HepG2 (cell line): ENCODE data around the gene ZNF3. TPM values are rescaled to one million over a fixed set of nuclear protein-coding genes. Genes with fewer than 3 reads are reported as not detected.

ENCODE experiments used
- ATAC-seq: fragments of 200-7000 bp; cut with Tn5 transposase; 3 replicates; pipeline ENCODE4 v1.9.1; 2020; ENCODE audit warnings: mild to moderate bottlenecking, moderate library complexity
- BruUV-seq: library from RNA; stranded (reverse); fragments of 400-500 nt; replicated peaks from 2 replicates; lab custom pipeline; 2021; lab: Mats Ljungman, UMichigan
- CTCF ChIA-PET: fragments of 300-600 bp; formaldehyde crosslinking; extraction: SDS; loops from one replicate; lab custom pipeline; 2021; ENCODE audit warnings: low total read pairs, inconsistent platforms, low intra/inter-chr PET ratio; lab: Yijun Ruan, JAX
- POLR2A ChIA-PET: fragments of 350-600 bp; sonication (Branson Sonifier 250); formaldehyde crosslinking; loops from one replicate; lab custom pipeline; 2020; ENCODE audit warnings: antibody characterized with exemption, inconsistent platforms; lab: Yijun Ruan, JAX
- DNase-seq: peaks from one replicate; pipeline ENCODE4 v3.0.0-alpha.2; 2015; ENCODE audit warnings: low spot score
- FAIRE-seq: peaks from 3 replicates; lab custom pipeline; 2011; peaks lifted over from hg19 to GRCh38; lab: Jason Lieb, UNC
- H2AFZ ChIP-seq: one replicate; pipeline ENCODE4 v1.6.1; 2011; ENCODE audit warnings: low read length, inconsistent platforms
- H3K27ac ChIP-seq: fragments of 300-600 bp; 3 replicates; pipeline ENCODE4 v1.8.0; 2011; ENCODE audit warnings: mixed run types, mild to moderate bottlenecking, mixed read lengths, low read length, inconsistent platforms; ENCODE audit not compliant: insufficient read depth; ENCODE audit errors: extremely low read length
- H3K27me3 ChIP-seq, 2 experiments: fragments of 200-600 bp in 1 of 2; 2 replicates in 1 of 2; 3 replicates in 1 of 2; pipeline versions ENCODE4 v1.6.0 to v1.8.0; 2011; ENCODE audit warnings: low read length in 2 of 2, mild to moderate bottlenecking in 2 of 2, moderate library complexity in 2 of 2, inconsistent platforms in 1 of 2; ENCODE audit not compliant: insufficient read depth in 2 of 2, control insufficient read depth in 1 of 2
- H3K36me3 ChIP-seq, 2 experiments: fragments of 200-600 bp in 1 of 2; replicated peaks in 1 of 2; 2 replicates in 1 of 2; 3 replicates in 1 of 2; pipeline versions ENCODE4 v1.5.1 to v1.8.0; 2011; ENCODE audit warnings: low read length in 2 of 2, inconsistent platforms in 1 of 2; ENCODE audit not compliant: insufficient read depth in 2 of 2, control insufficient read depth in 1 of 2
- H3K4me1 ChIP-seq: 2 replicates; pipeline ENCODE4 v1.5.1; 2012; ENCODE audit warnings: low read length, inconsistent platforms; ENCODE audit not compliant: insufficient read depth
- H3K4me2 ChIP-seq: 2 replicates; pipeline ENCODE4 v1.6.0; 2011; ENCODE audit warnings: low read depth, low read length, inconsistent platforms
- H3K4me3 ChIP-seq, 3 experiments: fragments of 200-600 bp in 1 of 3; sonication (generic), shearing (Covaris generic) in 1 of 3; replicated peaks in 1 of 3; 2 replicates each; pipeline ENCODE4 v1.5.1; 2011 to 2016; ENCODE audit warnings: low read length in 3 of 3, inconsistent platforms in 2 of 3, low read depth in 2 of 3, mild to moderate bottlenecking in 2 of 3, control low read depth in 1 of 3, mixed read lengths in 1 of 3; ENCODE audit not compliant: insufficient read depth in 1 of 3
- H3K79me2 ChIP-seq: one replicate; pipeline ENCODE4 v1.6.1; 2011; ENCODE audit warnings: low read length, inconsistent platforms; ENCODE audit not compliant: insufficient read depth
- H3K9ac ChIP-seq: 2 replicates; pipeline ENCODE4 v1.6.0; 2011; ENCODE audit warnings: mild to moderate bottlenecking, low read depth, low read length, inconsistent platforms; ENCODE audit not compliant: insufficient read depth
- H3K9me3 ChIP-seq: 2 replicates; pipeline ENCODE4 v1.5.1; 2012; ENCODE audit warnings: mild to moderate bottlenecking, low read length
- H4K20me1 ChIP-seq: 2 replicates; pipeline ENCODE4 v1.6.0; 2011; ENCODE audit warnings: inconsistent platforms, mild to moderate bottlenecking, low read length, moderate library complexity; ENCODE audit not compliant: insufficient read depth
- BRD4 ChIP-seq: sonication (generic); formaldehyde crosslinking; IDR thresholded peaks from 2 replicates; pipeline ENCODE4 v1.4.0; 2020; ENCODE audit warnings: missing genetic modification reagents
- CAMTA2 ChIP-seq: sonication (generic); formaldehyde crosslinking; IDR thresholded peaks from 2 replicates; pipeline ENCODE4 v1.4.0; 2020; ENCODE audit warnings: mild to moderate bottlenecking, missing genetic modification reagents, borderline replicate concordance
- CHD2 ChIP-seq: IDR thresholded peaks from 2 replicates; pipeline ENCODE4 v1.6.1; 2011; ENCODE audit warnings: low read depth, low read length, improper control_type of control experiment
- DRAP1 ChIP-seq: IDR thresholded peaks from 2 replicates; pipeline ENCODE4 v1.6.1; 2016; ENCODE audit warnings: missing genetic modification reagents, missing compliant biosample characterization
- ELK4 ChIP-seq: sonication (generic); formaldehyde crosslinking; IDR thresholded peaks from 2 replicates; pipeline ENCODE4 v1.9.0; 2021; ENCODE audit warnings: missing genetic modification reagents, borderline replicate concordance
- HOXD1 ChIP-seq: sonication (generic); formaldehyde crosslinking; IDR thresholded peaks from 2 replicates; pipeline ENCODE4 v1.5.0; 2020; ENCODE audit warnings: missing genetic modification reagents
- ISL2 ChIP-seq: sonication (generic); formaldehyde crosslinking; IDR thresholded peaks from 2 replicates; pipeline ENCODE4 v1.5.0; 2020; ENCODE audit warnings: missing genetic modification reagents
- MTA3 ChIP-seq: sonication (generic); formaldehyde crosslinking; IDR thresholded peaks from 2 replicates; pipeline ENCODE4 v1.4.0; 2020; ENCODE audit warnings: missing genetic modification reagents
- NFIB ChIP-seq: sonication (generic); formaldehyde crosslinking; IDR thresholded peaks from 2 replicates; pipeline ENCODE4 v1.9.0; 2021; ENCODE audit warnings: missing genetic modification reagents, mild to moderate bottlenecking, borderline replicate concordance
- RELA ChIP-seq: sonication (generic); formaldehyde crosslinking; IDR thresholded peaks from 2 replicates; pipeline ENCODE4 v1.4.0; 2020; ENCODE audit warnings: missing genetic modification reagents
- SPEN ChIP-seq: sonication (generic); formaldehyde crosslinking; IDR thresholded peaks from 2 replicates; pipeline ENCODE4 v1.5.1; 2020; ENCODE audit warnings: low read depth, mild to moderate bottlenecking, missing genetic modification reagents
- XBP1 ChIP-seq: sonication (generic); formaldehyde crosslinking; IDR thresholded peaks from 2 replicates; pipeline ENCODE4 v1.5.0; 2020; ENCODE audit warnings: missing genetic modification reagents
- ZKSCAN1 ChIP-seq: fragments of 150-350 bp; IDR thresholded peaks from 2 replicates; pipeline ENCODE4 v1.6.1; 2014; ENCODE audit warnings: low read length
- ZMYM2 ChIP-seq: sonication (generic); formaldehyde crosslinking; IDR thresholded peaks from 2 replicates; pipeline ENCODE4 v1.8.0; 2022; ENCODE audit warnings: mild to moderate bottlenecking, missing genetic modification reagents
- ZNF510 ChIP-seq: sonication (generic); formaldehyde crosslinking; IDR thresholded peaks from 2 replicates; pipeline ENCODE4 v1.4.0; 2020; ENCODE audit warnings: low read depth, mild to moderate bottlenecking, missing genetic modification reagents
- ZNF780A ChIP-seq: sonication (generic); formaldehyde crosslinking; IDR thresholded peaks from 2 replicates; pipeline ENCODE4 v1.8.0; 2022; ENCODE audit warnings: mild to moderate bottlenecking, missing genetic modification reagents, moderate library complexity
- ZNF879 ChIP-seq: sonication (generic); formaldehyde crosslinking; IDR thresholded peaks from 2 replicates; pipeline ENCODE4 v1.8.1; 2023; ENCODE audit warnings: missing genetic modification reagents
- ZSCAN30 ChIP-seq: sonication (generic); formaldehyde crosslinking; IDR thresholded peaks from 2 replicates; pipeline ENCODE4 v1.5.0; 2020; ENCODE audit warnings: mild to moderate bottlenecking, missing genetic modification reagents
- WGBS: methylation state at CpG from one replicate; pipeline ENCODE4 v1.1.6; 2017; ENCODE audit warnings: low lambda C conversion rate; 5-methylcytosine and 5-hydroxymethylcytosine counted together
- in situ Hi-C: cut with HindIII; loops from 2 replicates; pipeline ENCODE4 v1.10.0; 2017; ENCODE audit warnings: low pct_unique_long_range_greater_than_20kb; ENCODE audit not compliant: extremely low pct_ligation_motif_present
- intact Hi-C: fragments of 100-400 bp; cut with micrococcal nuclease; formaldehyde crosslinking; loops from one replicate; pipeline ENCODE4 v1.10.0; 2022; ENCODE audit not compliant: unreplicated experiment
- polyA plus RNA-seq, 8 experiments: library from polyadenylated mRNA; depleted of rRNA in 3 of 8; stranded (reverse) in 7 of 8; unstranded in 1 of 8; fragments of >200 nt; fragmentation: Illumina TruSeq in 4 of 8; extraction: Trizol in 4 of 8; gene quantifications; 2 replicates each; pipeline versions ENCODE4 v1.2.1 to v1.2.3, GENCODE V29; 2011 to 2016; ENCODE audit warnings: low read depth in 4 of 8, missing spikeins in 1 of 8, mixed read lengths in 1 of 8; ENCODE audit not compliant: insufficient read depth in 1 of 8
- total RNA-seq, 5 experiments: library from RNA; depleted of rRNA; stranded (reverse); fragments of >200 nt; fragmentation: Illumina TruSeq; extraction: Trizol; gene quantifications; 2 replicates each; pipeline ENCODE4 v1.2.3, GENCODE V29; 2016; ENCODE audit warnings: low read depth in 1 of 5

The ZNF3 gene
- total and polyA plus RNA-seq, 2 of the 13 experiments (the other 11 are each of a cell fraction or from before 2014, with no cell fraction given) = 33.7 to 56.9 TPM

- Histone ChIP-seq H3K4me2 (peak overlapping the region; percentile 98), H3K79me2 (peaks cover 8% of the 10 kb centered on the region), H3K36me3 (no peaks in the 10 kb centered on the region), H3K4me3 (peak overlapping the region; percentile 62 to 98 (median 95)), H3K27ac (peak overlapping the region; percentile 77), H3K9me3 (no peaks in the 10 kb centered on the region), H3K27me3 (no peaks in the 10 kb centered on the region; a peak in 1 of 5 replicates), H2AFZ (no peak overlapping the region), H4K20me1 (no peaks in the 10 kb centered on the region), H3K4me1 (peaks cover 51% of the 10 kb centered on the region), H3K9ac (peak overlapping the region; percentile 87)
- intact Hi-C loops = no loop called here
- no TSS peak for BruUV-seq
- DNase-seq (no peak), FAIRE-seq (no peak), ATAC-seq (no peak)
- in situ Hi-C loops = no loop called here
- CTCF ChIA-PET = no interaction called here
- 0% methylated on average over 1 of the region's 1 CpG for WGBS
- POLR2A ChIA-PET = interaction anchor here (0.6 to 2.0 kb wide), 2 partner anchors 20 to 48 kb away, joined by 3 to 21 read pairs; partner anchors contain the start of genes AP4M1, GAL3ST4 and MCM7
- TF ChIP-seq HOXD1 (CRISPR knock-in tag) (no peak), SPEN (CRISPR knock-in tag) (0 out of 2 replicates have a peak, but pooled peaks have one; percentile 4)
Measured at GRCh38 chr7:100120733-100121036, 39.2 kb upstream of the ZNF3 start.

- Histone ChIP-seq H3K4me2 (peak overlapping the region; percentile 98), H3K4me1 (peaks cover 45% of the 10 kb centered on the region), H3K4me3 (peak overlapping the region; percentile 62 to 98 (median 95)), H3K27ac (peak overlapping the region; percentile 77), H3K27me3 (no peaks in the 10 kb centered on the region; a peak in 1 of 5 replicates), H3K79me2 (peaks cover 8% of the 10 kb centered on the region), H3K36me3 (no peaks in the 10 kb centered on the region), H4K20me1 (no peaks in the 10 kb centered on the region), H3K9ac (peak overlapping the region; percentile 87), H2AFZ (peak overlapping the region; percentile 71), H3K9me3 (no peaks in the 10 kb centered on the region)
- WGBS = 2% methylated on average over 6 of the region's 19 CpGs
- FAIRE-seq (no peak), ATAC-seq (peak; percentile 59), DNase-seq (peak; percentile 57)
- in situ Hi-C loops = no loop called here
- intact Hi-C loops = loop anchor here (2.0 kb wide), 1 partner anchor 19 kb away; the partner anchor contains the start of genes AP4M1 and MCM7
- CTCF ChIA-PET = no interaction called here
- BruUV-seq = no TSS peak
- POLR2A ChIA-PET = interaction anchor here (0.6 to 2.0 kb wide), 2 partner anchors 19 to 48 kb away, joined by 3 to 21 read pairs; partner anchors contain the start of genes AP4M1, GAL3ST4 and MCM7
- TF ChIP-seq RELA (CRISPR knock-in tag) (no peak), ZKSCAN1 (no peak), BRD4 (CRISPR knock-in tag) (no peak), DRAP1 (CRISPR knock-in tag) (no peak), MTA3 (no peak), CAMTA2 (CRISPR knock-in tag) (no peak), ELK4 (CRISPR knock-in tag) (no peak), CHD2 (no peak), ZNF780A (CRISPR knock-in tag) (no peak), XBP1 (no peak), ZNF879 (no peak), ZMYM2 (no peak), NFIB (CRISPR knock-in tag) (no peak), ISL2 (no peak), ZNF510 (CRISPR knock-in tag) (no peak), ZSCAN30 (CRISPR knock-in tag) (no peak)
Measured at GRCh38 chr7:100119970-100120732, 38.6 kb upstream of the ZNF3 start.
